HEK293 (cell line): ENCODE results near the gene RTKN.

Experiments used
- BCL11B ChIP-seq: fragments of 450-650 bp; formaldehyde crosslinking; IDR thresholded peaks from 2 replicates; pipeline ENCODE4 v1.5.1; 2016; ENCODE audit warnings: low read depth, missing biosample characterization, missing genetic modification characterization
- KLF8 ChIP-seq: fragments of 450-650 bp; formaldehyde crosslinking; IDR thresholded peaks from 2 replicates; pipeline ENCODE4 v1.5.1; 2016; ENCODE audit warnings: missing biosample characterization, missing genetic modification characterization
- MZF1 ChIP-seq: fragments of 450-650 bp; formaldehyde crosslinking; IDR thresholded peaks from 2 replicates; pipeline ENCODE4 v1.5.1; 2017; ENCODE audit warnings: missing biosample characterization, missing genetic modification characterization, borderline replicate concordance
- PRDM1 ChIP-seq: fragments of 450-650 bp; formaldehyde crosslinking; IDR thresholded peaks from 2 replicates; pipeline ENCODE4; 2016; ENCODE audit warnings: missing biosample characterization, missing genetic modification characterization
- SP3 ChIP-seq: fragments of 450-650 bp; formaldehyde crosslinking; IDR thresholded peaks from 2 replicates; pipeline ENCODE4 v1.5.1; 2016; ENCODE audit warnings: missing biosample characterization, missing genetic modification characterization
- TRIM28 ChIP-seq: IDR thresholded peaks from 2 replicates; pipeline ENCODE4 v1.6.1; 2011; ENCODE audit warnings: low read length, control low read depth, borderline replicate concordance
- ZFP3 ChIP-seq: fragments of 450-650 bp; formaldehyde crosslinking; IDR thresholded peaks from 2 replicates; pipeline ENCODE4 v1.5.1; 2016; ENCODE audit warnings: low read depth, missing biosample characterization, missing genetic modification characterization
- ZFP37 ChIP-seq: fragments of 450-650 bp; formaldehyde crosslinking; IDR thresholded peaks from 2 replicates; pipeline ENCODE4 v1.5.1; 2016; ENCODE audit warnings: missing biosample characterization, missing genetic modification characterization
- ZNF121 ChIP-seq: fragments of 450-650 bp; formaldehyde crosslinking; IDR thresholded peaks from 2 replicates; pipeline ENCODE4 v1.5.1; 2016; ENCODE audit warnings: missing biosample characterization, missing genetic modification characterization
- ZNF19 ChIP-seq: fragments of 450-650 bp; formaldehyde crosslinking; IDR thresholded peaks from 2 replicates; pipeline ENCODE4; 2016; ENCODE audit warnings: missing biosample characterization, missing genetic modification characterization, low read depth
- ZNF2 ChIP-seq: fragments of 450-650 bp; formaldehyde crosslinking; IDR thresholded peaks from 2 replicates; pipeline ENCODE4 v1.5.1; 2016; ENCODE audit warnings: missing biosample characterization, missing genetic modification characterization
- ZNF211 ChIP-seq: fragments of 450-650 bp; formaldehyde crosslinking; IDR thresholded peaks from 2 replicates; pipeline ENCODE4 v1.5.1; 2016; ENCODE audit warnings: low read depth, missing biosample characterization, missing genetic modification characterization
- ZNF354C ChIP-seq: fragments of 450-650 bp; formaldehyde crosslinking; IDR thresholded peaks from 2 replicates; pipeline ENCODE4 v1.5.1; 2016; ENCODE audit warnings: missing biosample characterization, missing genetic modification characterization, low read depth, borderline replicate concordance
- ZNF416 ChIP-seq: fragments of 450-650 bp; formaldehyde crosslinking; IDR thresholded peaks from 2 replicates; pipeline ENCODE4 v1.5.1; 2016; ENCODE audit warnings: missing biosample characterization, missing genetic modification characterization
- ZNF449 ChIP-seq: fragments of 450-650 bp; formaldehyde crosslinking; IDR thresholded peaks from 2 replicates; pipeline ENCODE4 v1.5.1; 2017; ENCODE audit warnings: missing biosample characterization, mild to moderate bottlenecking, missing genetic modification characterization, moderate library complexity
- ZNF473 ChIP-seq: fragments of 450-650 bp; formaldehyde crosslinking; IDR thresholded peaks from 2 replicates; pipeline ENCODE4 v1.5.1; 2017; ENCODE audit warnings: missing biosample characterization, missing genetic modification characterization
- ZNF514 ChIP-seq: fragments of 450-650 bp; formaldehyde crosslinking; IDR thresholded peaks from 2 replicates; pipeline ENCODE4 v1.5.1; 2016; ENCODE audit warnings: missing biosample characterization, missing genetic modification characterization
- ZNF518A ChIP-seq: fragments of 450-650 bp; formaldehyde crosslinking; conservative IDR thresholded peaks from 2 replicates; pipeline ENCODE4 v1.5.1; 2016; ENCODE audit warnings: low read depth, missing biosample characterization, missing genetic modification characterization
- ZNF555 ChIP-seq: fragments of 450-650 bp; formaldehyde crosslinking; conservative IDR thresholded peaks from 2 replicates; pipeline ENCODE4 v1.5.1; 2017; ENCODE audit warnings: missing biosample characterization, mild to moderate bottlenecking, missing genetic modification characterization, inconsistent platforms
- ZNF571 ChIP-seq: fragments of 450-650 bp; formaldehyde crosslinking; IDR thresholded peaks from 2 replicates; pipeline ENCODE4 v1.5.0; 2017; ENCODE audit warnings: missing biosample characterization, missing genetic modification characterization
- ZNF701 ChIP-seq: fragments of 450-650 bp; formaldehyde crosslinking; IDR thresholded peaks from 2 replicates; pipeline ENCODE4 v1.5.1; 2016; ENCODE audit warnings: missing biosample characterization, missing genetic modification characterization
- ZSCAN23 ChIP-seq: fragments of 450-650 bp; formaldehyde crosslinking; IDR thresholded peaks from 2 replicates; pipeline ENCODE4 v1.5.1; 2016; ENCODE audit warnings: missing biosample characterization, missing genetic modification characterization
- TF ChIP-seq, protein P1 (sequence below): fragments of 450-650 bp; formaldehyde crosslinking; IDR thresholded peaks from 2 replicates; pipeline ENCODE4 v1.5.1; 2016; ENCODE audit warnings: missing biosample characterization, missing genetic modification characterization
- TF ChIP-seq, protein P2 (sequence below): fragments of 450-650 bp; formaldehyde crosslinking; IDR thresholded peaks from 2 replicates; pipeline ENCODE4 v1.5.1; 2016; ENCODE audit warnings: missing biosample characterization, missing genetic modification characterization
- TF ChIP-seq, protein P3 (sequence below): fragments of 450-650 bp; formaldehyde crosslinking; IDR thresholded peaks from 2 replicates; pipeline ENCODE4 v1.5.1; 2016; ENCODE audit warnings: missing biosample characterization, missing genetic modification characterization
- TF ChIP-seq, protein P4 (sequence below): fragments of 450-650 bp; IDR thresholded peaks from 2 replicates; pipeline ENCODE4 v1.5.1; 2018; ENCODE audit warnings: missing biosample characterization, mild to moderate bottlenecking, missing genetic modification characterization

Gene RTKN

GRCh38 chr2:74482801-74483674, 41.3 kb upstream of the RTKN start, which contains the start of the genes CCDC142 and TTC31 (continued):
- TF ChIP-seq ZNF2 (tag by site-specific recombination) = peak; percentile 63
- TF ChIP-seq ZNF701 (tag by site-specific recombination) = no peak
- TF ChIP-seq ZSCAN23 (tag by site-specific recombination) = no peak
- TF ChIP-seq BCL11B = no peak
- TF ChIP-seq SP3 (tag by site-specific recombination) = peak; percentile 95
- TF ChIP-seq ZNF121 (tag by site-specific recombination) = no peak
- TF ChIP-seq ZNF518A (tag by site-specific recombination) = peak; percentile 87
- TF ChIP-seq ZNF211 (tag by site-specific recombination) = no peak
- TF ChIP-seq ZNF571 (tag by site-specific recombination) = no peak
- no peak for TF ChIP-seq TRIM28
- TF ChIP-seq MZF1 (tag by site-specific recombination) = no peak
- no peak for TF ChIP-seq ZNF514 (tag by site-specific recombination)
- TF ChIP-seq, protein P1, sequence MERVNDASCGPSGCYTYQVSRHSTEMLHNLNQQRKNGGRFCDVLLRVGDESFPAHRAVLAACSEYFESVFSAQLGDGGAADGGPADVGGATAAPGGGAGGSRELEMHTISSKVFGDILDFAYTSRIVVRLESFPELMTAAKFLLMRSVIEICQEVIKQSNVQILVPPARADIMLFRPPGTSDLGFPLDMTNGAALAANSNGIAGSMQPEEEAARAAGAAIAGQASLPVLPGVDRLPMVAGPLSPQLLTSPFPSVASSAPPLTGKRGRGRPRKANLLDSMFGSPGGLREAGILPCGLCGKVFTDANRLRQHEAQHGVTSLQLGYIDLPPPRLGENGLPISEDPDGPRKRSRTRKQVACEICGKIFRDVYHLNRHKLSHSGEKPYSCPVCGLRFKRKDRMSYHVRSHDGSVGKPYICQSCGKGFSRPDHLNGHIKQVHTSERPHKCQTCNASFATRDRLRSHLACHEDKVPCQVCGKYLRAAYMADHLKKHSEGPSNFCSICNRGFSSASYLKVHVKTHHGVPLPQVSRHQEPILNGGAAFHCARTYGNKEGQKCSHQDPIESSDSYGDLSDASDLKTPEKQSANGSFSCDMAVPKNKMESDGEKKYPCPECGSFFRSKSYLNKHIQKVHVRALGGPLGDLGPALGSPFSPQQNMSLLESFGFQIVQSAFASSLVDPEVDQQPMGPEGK (tag by site-specific recombination) = peak; percentile 77
- TF ChIP-seq ZFP37 (tag by site-specific recombination) = no peak
- no peak for TF ChIP-seq ZNF354C (tag by site-specific recombination)
- no peak for TF ChIP-seq ZNF19
- TF ChIP-seq ZNF473 = no peak
- TF ChIP-seq PRDM1 (tag by site-specific recombination) = no peak
- TF ChIP-seq, protein P2, sequence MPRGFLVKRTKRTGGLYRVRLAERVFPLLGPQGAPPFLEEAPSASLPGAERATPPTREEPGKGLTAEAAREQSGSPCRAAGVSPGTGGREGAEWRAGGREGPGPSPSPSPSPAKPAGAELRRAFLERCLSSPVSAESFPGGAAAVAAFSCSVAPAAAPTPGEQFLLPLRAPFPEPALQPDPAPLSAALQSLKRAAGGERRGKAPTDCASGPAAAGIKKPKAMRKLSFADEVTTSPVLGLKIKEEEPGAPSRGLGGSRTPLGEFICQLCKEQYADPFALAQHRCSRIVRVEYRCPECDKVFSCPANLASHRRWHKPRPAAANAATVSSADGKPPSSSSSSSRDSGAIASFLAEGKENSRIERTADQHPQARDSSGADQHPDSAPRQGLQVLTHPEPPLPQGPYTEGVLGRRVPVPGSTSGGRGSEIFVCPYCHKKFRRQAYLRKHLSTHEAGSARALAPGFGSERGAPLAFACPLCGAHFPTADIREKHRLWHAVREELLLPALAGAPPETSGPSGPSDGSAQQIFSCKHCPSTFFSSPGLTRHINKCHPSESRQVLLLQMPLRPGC (tag by site-specific recombination) = no peak
- TF ChIP-seq ZNF449 (tag by site-specific recombination) = no peak
- TF ChIP-seq ZNF555 (tag by site-specific recombination) = no peak
- TF ChIP-seq ZFP3 = no peak
- TF ChIP-seq, protein P3, sequence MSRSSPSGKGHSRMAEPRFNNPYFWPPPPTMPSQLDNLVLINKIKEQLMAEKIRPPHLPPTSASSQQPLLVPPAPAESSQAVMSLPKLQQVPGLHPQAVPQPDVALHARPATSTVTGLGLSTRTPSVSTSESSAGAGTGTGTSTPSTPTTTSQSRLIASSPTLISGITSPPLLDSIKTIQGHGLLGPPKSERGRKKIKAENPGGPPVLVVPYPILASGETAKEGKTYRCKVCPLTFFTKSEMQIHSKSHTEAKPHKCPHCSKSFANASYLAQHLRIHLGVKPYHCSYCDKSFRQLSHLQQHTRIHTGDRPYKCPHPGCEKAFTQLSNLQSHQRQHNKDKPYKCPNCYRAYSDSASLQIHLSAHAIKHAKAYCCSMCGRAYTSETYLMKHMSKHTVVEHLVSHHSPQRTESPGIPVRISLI (tag by site-specific recombination) = no peak
- TF ChIP-seq ZNF416 (tag by site-specific recombination) = no peak
- TF ChIP-seq KLF8 (tag by site-specific recombination) = peak; percentile 94
- TF ChIP-seq, protein P4, sequence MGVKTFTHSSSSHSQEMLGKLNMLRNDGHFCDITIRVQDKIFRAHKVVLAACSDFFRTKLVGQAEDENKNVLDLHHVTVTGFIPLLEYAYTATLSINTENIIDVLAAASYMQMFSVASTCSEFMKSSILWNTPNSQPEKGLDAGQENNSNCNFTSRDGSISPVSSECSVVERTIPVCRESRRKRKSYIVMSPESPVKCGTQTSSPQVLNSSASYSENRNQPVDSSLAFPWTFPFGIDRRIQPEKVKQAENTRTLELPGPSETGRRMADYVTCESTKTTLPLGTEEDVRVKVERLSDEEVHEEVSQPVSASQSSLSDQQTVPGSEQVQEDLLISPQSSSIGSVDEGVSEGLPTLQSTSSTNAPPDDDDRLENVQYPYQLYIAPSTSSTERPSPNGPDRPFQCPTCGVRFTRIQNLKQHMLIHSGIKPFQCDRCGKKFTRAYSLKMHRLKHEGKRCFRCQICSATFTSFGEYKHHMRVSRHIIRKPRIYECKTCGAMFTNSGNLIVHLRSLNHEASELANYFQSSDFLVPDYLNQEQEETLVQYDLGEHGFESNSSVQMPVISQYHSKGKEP (tag by site-specific recombination) = no peak
